ENCODE results near the gene IL22RA2.

GRCh38 chr6:137115658-137116057 lies 57.8 kb downstream of the IL22RA2 start:
- TF ChIP-seq CTCF (conservative IDR thresholded peaks at IDR 0.05; ENCODE audit: low read depth, low read length): no peak
- TF ChIP-seq EZH2 (IDR thresholded peaks at IDR 0.05; ENCODE audit: borderline replicate concordance, low read depth, low read length, poor library complexity, severe bottlenecking): no peak
